Endothelial cell of umbilical vein (primary cell): ENCODE results near the gene DDX10. TPM values are rescaled to one million over a fixed set of nuclear protein-coding genes. Genes with fewer than 3 reads are reported as not detected.

Source experiments
- BruUV-seq: library from RNA; stranded (reverse); fragments of 400-500 nt; replicated peaks from 2 replicates; lab custom pipeline; 2021; lab: Mats Ljungman, UMichigan
- CTCF ChIA-PET: fragments of 300-600, 350-600 bp; sonication (Branson Sonifier 250); formaldehyde crosslinking; loops from one replicate; lab custom pipeline; 2021; ENCODE audit warnings: antibody characterized with exemption, inconsistent platforms; lab: Charles Lee
- POLR2A ChIA-PET: fragments of 300-600, 350-600 bp; sonication (Branson Sonifier 250); formaldehyde crosslinking; loops from one replicate; lab custom pipeline; 2021; ENCODE audit warnings: antibody characterized with exemption, inconsistent platforms; lab: Charles Lee
- DNase-seq: peaks from one replicate; pipeline ENCODE4 v3.0.0-alpha.2; 2011; ENCODE audit warnings: low read depth, low spot score
- FAIRE-seq: peaks from 2 replicates; lab custom pipeline; 2011; peaks lifted over from hg19 to GRCh38; lab: Jason Lieb, UNC
- H2AFZ ChIP-seq: 2 replicates; pipeline ENCODE4 v1.6.0; 2012; ENCODE audit warnings: low read depth, low read length, control low read depth, inconsistent platforms
- H3K27ac ChIP-seq: 2 replicates; pipeline ENCODE4 v1.5.1; 2011; ENCODE audit warnings: low read depth, mild to moderate bottlenecking, control low read depth, low read length, moderate library complexity; ENCODE audit not compliant: insufficient read depth
- H3K27me3 ChIP-seq, 2 experiments: 2 replicates each; pipeline versions ENCODE4 v1.6.0 to v1.6.1; 2011; ENCODE audit warnings: low read length in 2 of 2, mixed read lengths in 1 of 2; ENCODE audit not compliant: control insufficient read depth in 2 of 2, insufficient read depth in 2 of 2
- H3K36me3 ChIP-seq, 2 experiments: 2 replicates in 1 of 2; 3 replicates in 1 of 2; pipeline ENCODE4 v1.5.1; 2011; ENCODE audit warnings: low read length in 2 of 2, mild to moderate bottlenecking in 1 of 2, moderate library complexity in 1 of 2; ENCODE audit not compliant: control insufficient read depth in 2 of 2, insufficient read depth in 2 of 2; ENCODE audit errors: extremely low read depth in 1 of 2
- H3K4me1 ChIP-seq: 3 replicates; pipeline ENCODE4 v1.5.1; 2011; ENCODE audit warnings: mild to moderate bottlenecking, low read length; ENCODE audit not compliant: control insufficient read depth, insufficient read depth; ENCODE audit errors: extremely low read depth
- H3K4me2 ChIP-seq: 2 replicates; pipeline ENCODE4 v1.6.1; 2011; ENCODE audit warnings: low read length, control low read depth, mixed read lengths; ENCODE audit not compliant: insufficient read depth
- H3K4me3 ChIP-seq, 3 experiments: fragments of 200-600 bp in 1 of 3; sonication (generic), shearing (Covaris generic) in 1 of 3; replicated peaks in 1 of 3; 2 replicates each; pipeline ENCODE4 v1.5.1; 2011 to 2016; ENCODE audit warnings: control low read depth in 3 of 3, low read length in 3 of 3, mild to moderate bottlenecking in 2 of 3, inconsistent platforms in 1 of 3, low read depth in 1 of 3, moderate library complexity in 1 of 3; ENCODE audit not compliant: insufficient read depth in 1 of 3
- H3K79me2 ChIP-seq: 2 replicates; pipeline ENCODE4 v1.6.0; 2012; ENCODE audit warnings: low read length, inconsistent platforms; ENCODE audit not compliant: control insufficient read depth, insufficient read depth
- H3K9ac ChIP-seq: replicated peaks from 2 replicates; pipeline ENCODE3; 2011; ENCODE audit warnings: low read length, control low read depth; ENCODE audit not compliant: insufficient read depth; ENCODE audit errors: extremely low read depth
- H3K9me1 ChIP-seq: replicated peaks from 3 replicates; pipeline ENCODE4 v1.6.0; 2011; ENCODE audit warnings: mild to moderate bottlenecking, low read length; ENCODE audit not compliant: control insufficient read depth, insufficient read depth; ENCODE audit errors: extremely low read depth
- H3K9me3 ChIP-seq: replicated peaks from 2 replicates; pipeline ENCODE4 v1.5.1; 2012; ENCODE audit warnings: low read length, inconsistent platforms; ENCODE audit not compliant: control insufficient read depth, insufficient read depth
- H4K20me1 ChIP-seq: replicated peaks from 2 replicates; pipeline ENCODE3; 2011; ENCODE audit warnings: mild to moderate bottlenecking, low read length; ENCODE audit not compliant: control insufficient read depth, insufficient read depth; ENCODE audit errors: extremely low read depth
- EZH2 ChIP-seq: IDR thresholded peaks from 2 replicates; pipeline ENCODE4 v1.6.1; 2012; ENCODE audit warnings: borderline replicate concordance, low read depth, mild to moderate bottlenecking, moderate library complexity, low read length, inconsistent platforms; ENCODE audit not compliant: severe bottlenecking
- FOS ChIP-seq: IDR thresholded peaks from 2 replicates; pipeline ENCODE4 v1.6.1; 2011; ENCODE audit warnings: mild to moderate bottlenecking, low read length, moderate library complexity, borderline replicate concordance; ENCODE audit not compliant: insufficient read depth
- GATA2 ChIP-seq: IDR thresholded peaks from 2 replicates; pipeline ENCODE4 v1.7.0; 2011; ENCODE audit warnings: low read depth, mild to moderate bottlenecking, moderate library complexity, mixed read lengths, low read length; ENCODE audit not compliant: insufficient read length, insufficient read depth
- JUN ChIP-seq: IDR thresholded peaks from 2 replicates; pipeline ENCODE4 v1.6.1; 2011; ENCODE audit warnings: borderline replicate concordance, low read depth; ENCODE audit not compliant: insufficient read length, insufficient read depth
- MYC ChIP-seq: IDR thresholded peaks from one replicate; pipeline ENCODE4 v1.6.1; 2011; ENCODE audit warnings: mild to moderate bottlenecking, low read depth, low read length
- POLR2A ChIP-seq: IDR thresholded peaks from 2 replicates; pipeline ENCODE4 v1.6.1; 2012; ENCODE audit warnings: low read depth, mild to moderate bottlenecking, control low read depth, low read length
- POLR2AphosphoS5 ChIP-seq: IDR thresholded peaks from 2 replicates; pipeline ENCODE4 v1.6.1; 2012; ENCODE audit warnings: low read depth, mild to moderate bottlenecking, control low read depth, low read length, moderate library complexity; ENCODE audit not compliant: insufficient read depth
- dilution Hi-C: fragments of 300-500 bp; cut with MboI; formaldehyde crosslinking; loops from one replicate; pipeline ENCODE4 v1.15.0; 2019; ENCODE audit warnings: low sequenced_read_pairs; ENCODE audit not compliant: extremely low pct_ligation_motif_present
- intact Hi-C: fragments of 100-400 bp; cut with micrococcal nuclease; formaldehyde crosslinking; loops from one replicate; pipeline ENCODE4 v1.10.0; 2022
- polyA plus RNA-seq, 4 experiments: library from polyadenylated mRNA; depleted of rRNA in 3 of 4; stranded (reverse) in 3 of 4; unstranded in 1 of 4; fragments of >200 nt; gene quantifications; 2 replicates each; pipeline versions ENCODE4 v1.2.1 to v1.2.3, GENCODE V29; 2011 to 2012; ENCODE audit warnings: missing spikeins in 1 of 4
- total RNA-seq: library from RNA; stranded (reverse); gene quantifications from 2 replicates; pipeline ENCODE4 v1.2.3, GENCODE V29; 2021
- TF ChIP-seq, protein P1 (sequence below), 2 donors: IDR thresholded peaks; 1 replicate in 1 of 2; 2 replicates in 1 of 2; pipeline ENCODE4 v1.5.1; 2011; ENCODE audit warnings: low read length in 2 of 2, mild to moderate bottlenecking in 2 of 2, moderate library complexity in 2 of 2, control low read depth in 1 of 2, inconsistent platforms in 1 of 2, low read depth in 1 of 2; ENCODE audit not compliant: insufficient read depth in 1 of 2; ENCODE audit errors: extremely low read depth in 1 of 2
- TF ChIP-seq, protein P2 (sequence below): IDR thresholded peaks from 2 replicates; pipeline ENCODE4 v1.6.1; 2011; ENCODE audit not compliant: insufficient read depth, insufficient read length

The DDX10 gene
- total and polyA plus RNA-seq, 2 donors (not counting 3 experiments of a cell fraction or from before 2014, with no cell fraction given): 29.8 to 35.2 TPM

GRCh38 chr11:108933630-108934029 is 268.8 kb downstream of the DDX10 start:
- no peak overlapping the region for H3K4me3 ChIP-seq
- no peak overlapping the region for H2AFZ ChIP-seq
- dilution Hi-C loops (no loop called here), intact Hi-C loops (no loop called here)
- H3K9ac ChIP-seq: no peak overlapping the region
- no peak overlapping the region for H3K4me2 ChIP-seq
- DNase-seq: no peak
- H4K20me1 ChIP-seq: no peaks in the 10 kb centered on the region
- no peak overlapping the region for H3K27ac ChIP-seq
- no peaks in the 10 kb centered on the region for H3K9me3 ChIP-seq
- no peaks in the 10 kb centered on the region for H3K36me3 ChIP-seq
- FAIRE-seq: no peak
- TF ChIP-seq, protein P1, sequence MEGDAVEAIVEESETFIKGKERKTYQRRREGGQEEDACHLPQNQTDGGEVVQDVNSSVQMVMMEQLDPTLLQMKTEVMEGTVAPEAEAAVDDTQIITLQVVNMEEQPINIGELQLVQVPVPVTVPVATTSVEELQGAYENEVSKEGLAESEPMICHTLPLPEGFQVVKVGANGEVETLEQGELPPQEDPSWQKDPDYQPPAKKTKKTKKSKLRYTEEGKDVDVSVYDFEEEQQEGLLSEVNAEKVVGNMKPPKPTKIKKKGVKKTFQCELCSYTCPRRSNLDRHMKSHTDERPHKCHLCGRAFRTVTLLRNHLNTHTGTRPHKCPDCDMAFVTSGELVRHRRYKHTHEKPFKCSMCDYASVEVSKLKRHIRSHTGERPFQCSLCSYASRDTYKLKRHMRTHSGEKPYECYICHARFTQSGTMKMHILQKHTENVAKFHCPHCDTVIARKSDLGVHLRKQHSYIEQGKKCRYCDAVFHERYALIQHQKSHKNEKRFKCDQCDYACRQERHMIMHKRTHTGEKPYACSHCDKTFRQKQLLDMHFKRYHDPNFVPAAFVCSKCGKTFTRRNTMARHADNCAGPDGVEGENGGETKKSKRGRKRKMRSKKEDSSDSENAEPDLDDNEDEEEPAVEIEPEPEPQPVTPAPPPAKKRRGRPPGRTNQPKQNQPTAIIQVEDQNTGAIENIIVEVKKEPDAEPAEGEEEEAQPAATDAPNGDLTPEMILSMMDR (IDR thresholded peaks at IDR 0.05; ENCODE audit: extremely low read depth in 1 of 2, insufficient read depth in 1 of 2, low read depth in 1 of 2, low read length in 2 of 2): no peak
- TF ChIP-seq GATA2: peak; percentile 34
- H3K4me1 ChIP-seq: peaks cover 14% of the 10 kb centered on the region
- CTCF ChIA-PET: no interaction called here
- H3K9me1 ChIP-seq: no peaks in the 10 kb centered on the region
- no peaks in the 10 kb centered on the region for H3K27me3 ChIP-seq
- POLR2A ChIA-PET: no interaction called here
- BruUV-seq: no TSS peak
- peaks cover 1% of the 10 kb centered on the region for H3K79me2 ChIP-seq

DNA sequence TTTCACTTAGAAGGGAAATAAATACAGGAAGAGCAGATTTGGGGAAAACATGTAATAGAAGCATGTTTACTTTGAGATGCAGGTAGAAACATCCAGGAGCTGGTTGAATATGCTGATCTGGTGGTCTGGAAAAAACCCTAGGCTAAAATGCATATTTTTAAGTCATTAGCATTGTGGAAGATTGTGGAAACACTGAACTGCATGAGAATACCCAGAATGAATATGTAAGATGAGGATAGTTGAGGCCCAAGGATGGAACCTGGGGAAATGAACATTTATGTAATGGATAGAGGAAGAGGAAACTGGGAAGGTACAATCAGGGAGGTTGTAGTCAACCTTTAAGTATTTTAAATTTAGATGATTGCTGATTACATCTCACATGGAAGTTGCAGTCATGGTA is 269.4 kb downstream of the DDX10 start:
- H4K20me1 ChIP-seq: no peaks in the 10 kb centered on the region
- dilution Hi-C loops: no loop called here
- peaks cover 1% of the 10 kb centered on the region for H3K79me2 ChIP-seq
- no peak overlapping the region for H3K9ac ChIP-seq
- H3K36me3 ChIP-seq: no peaks in the 10 kb centered on the region
- H3K4me2 ChIP-seq: no peak overlapping the region
- H3K27ac ChIP-seq: no peak overlapping the region
- POLR2A ChIA-PET: no interaction called here
- no peak overlapping the region for H3K4me3 ChIP-seq
- no peaks in the 10 kb centered on the region for H3K9me3 ChIP-seq
- TF ChIP-seq GATA2 (no peak), MYC (no peak), JUN (no peak), POLR2A (no peak), EZH2 (no peak), POLR2AphosphoS5 (no peak), FOS (no peak)
- TF ChIP-seq, protein P2, sequence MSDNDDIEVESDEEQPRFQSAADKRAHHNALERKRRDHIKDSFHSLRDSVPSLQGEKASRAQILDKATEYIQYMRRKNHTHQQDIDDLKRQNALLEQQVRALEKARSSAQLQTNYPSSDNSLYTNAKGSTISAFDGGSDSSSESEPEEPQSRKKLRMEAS: no peak
- TF ChIP-seq, protein P1 (IDR thresholded peaks at IDR 0.05; ENCODE audit: extremely low read depth in 1 of 2, insufficient read depth in 1 of 2, low read depth in 1 of 2, low read length in 2 of 2): no peak
- DNase-seq (no peak), FAIRE-seq (no peak)
- H3K27me3 ChIP-seq: no peaks in the 10 kb centered on the region
- intact Hi-C loops: no loop called here
- no peak overlapping the region for H2AFZ ChIP-seq
- peaks cover 8% of the 10 kb centered on the region for H3K4me1 ChIP-seq
- no peaks in the 10 kb centered on the region for H3K9me1 ChIP-seq
- CTCF ChIA-PET: interaction anchor here (1.3 kb wide), 1 partner anchor 11 kb away, joined by 3 read pairs; no protein-coding TSS in a partner anchor
- no TSS peak for BruUV-seq
